Transverse colon (tissue), 4 donors: ENCODE results near the gene PTPN11. TPM values are rescaled to one million over a fixed set of nuclear protein-coding genes. Genes with fewer than 3 reads are reported as not detected.

Experiments
- DNase-seq: peaks from one replicate; pipeline ENCODE4 v3.0.0-alpha.2; 2019
- H3K27ac ChIP-seq, 4 donors: fragments of 200-600 bp; sonication (generic); 2 replicates each; pipeline ENCODE4 v1.5.1; 2016 to 2018; ENCODE audit warnings: inconsistent platforms in 4 of 4
- H3K27me3 ChIP-seq: fragments of 200-600 bp; sonication (generic); 2 replicates; pipeline ENCODE4 v1.5.1; 2017; ENCODE audit warnings: inconsistent platforms
- H3K36me3 ChIP-seq, 4 donors: fragments of 200-600 bp; sonication (generic); 2 replicates each; pipeline ENCODE4 v1.5.1; 2017 to 2019; ENCODE audit warnings: inconsistent platforms in 4 of 4
- H3K4me1 ChIP-seq, 4 donors: fragments of 200-600 bp; sonication (generic); 2 replicates each; pipeline ENCODE4 v1.5.1; 2017 to 2020; ENCODE audit warnings: inconsistent platforms in 4 of 4
- H3K4me3 ChIP-seq, 4 donors: fragments of 200-600 bp; sonication (generic); 1 replicate in 1 of 4; 2 replicates in 3 of 4; pipeline versions ENCODE4 v1.5.1 to v1.6.1; 2017 to 2019; ENCODE audit warnings: inconsistent platforms in 4 of 4
- H3K9me3 ChIP-seq, 2 donors: fragments of 200-600 bp; sonication (generic); 2 replicates each; pipeline ENCODE4 v1.5.1; 2017 to 2019; ENCODE audit warnings: inconsistent platforms in 2 of 2
- CTCF ChIP-seq, 5 experiments: fragments of 200-600 bp in 3 of 5; fragments of 450-650 bp in 2 of 5; sonication (generic) in 3 of 5; IDR thresholded peaks; 1 replicate in 2 of 5; 2 replicates in 3 of 5; pipeline ENCODE4 v1.5.1; 2016 to 2017; ENCODE audit warnings: antibody characterized with exemption in 5 of 5, inconsistent platforms in 3 of 5, mild to moderate bottlenecking in 2 of 5, moderate library complexity in 1 of 5
- EP300 ChIP-seq: sonication (generic); formaldehyde crosslinking; IDR thresholded peaks from one replicate; pipeline ENCODE4 v1.6.1; 2017; ENCODE audit warnings: antibody characterized with exemption, low read depth
- POLR2A ChIP-seq: fragments of 450-650 bp; IDR thresholded peaks from one replicate; pipeline ENCODE4 v1.6.1; 2016; ENCODE audit warnings: antibody characterized with exemption, mild to moderate bottlenecking, moderate library complexity
- POLR2AphosphoS5 ChIP-seq, 3 donors: sonication (generic); formaldehyde crosslinking; IDR thresholded peaks; one replicate each; pipeline ENCODE4 v1.6.1; 2016; ENCODE audit warnings: antibody characterized with exemption in 3 of 3
- WGBS, 2 donors: methylation state at CpG; one replicate each; pipeline ENCODE4 v1.1.5; 2018; ENCODE audit warnings: low coverage in 1 of 2; 5-methylcytosine and 5-hydroxymethylcytosine counted together
- in situ Hi-C, 4 donors: fragments of 200-750 bp; cut with MboI; loops; one replicate each; pipeline versions ENCODE4 v1.15.0 to v1.15.1; 2017; ENCODE audit warnings: low sequenced_read_pairs in 3 of 4, low pct_ligation_motif_present in 1 of 4, low pct_unique_long_range_greater_than_20kb in 1 of 4
- intact Hi-C: fragments of 100-400 bp; cut with DNase I; formaldehyde crosslinking; loops from one replicate; pipeline ENCODE4 v1.15.1; 2023; ENCODE audit warnings: low total_unique reads
- total RNA-seq, 4 donors: library from RNA; depleted of rRNA; stranded (reverse); fragments of >200 nt; gene quantifications; one replicate each; pipeline ENCODE4 v1.1.0, GENCODE V29; 2016

The PTPN11 gene
- total RNA-seq, 4 donors from 2014 or later, result 46.4 to 56.7 (median 50.3) TPM

- in situ Hi-C loops (no loop called here), intact Hi-C loops (no loop called here)
- H3K4me1 ChIP-seq, result no peaks in the 10 kb centered on the region
- no peak overlapping the region for H3K27ac ChIP-seq
- no peak for TF ChIP-seq POLR2AphosphoS5 (IDR thresholded peaks at IDR 0.05)
- no peak for TF ChIP-seq POLR2A
- TF ChIP-seq EP300, result no peak
- TF ChIP-seq CTCF (IDR thresholded peaks at IDR 0.05), result no peak
- 40 to 52% methylated on average over 1 to 2 of the region's 2 CpGs for WGBS, 2 donors
- no peaks in the 10 kb centered on the region for H3K9me3 ChIP-seq
- no peak overlapping the region for H3K4me3 ChIP-seq
- H3K27me3 ChIP-seq, result no peaks in the 10 kb centered on the region
- no peaks in the 10 kb centered on the region for H3K36me3 ChIP-seq
- DNase-seq, result no peak
Observed at GRCh38 chr12:112546996-112547395, 128.2 kb downstream of the PTPN11 start.

GRCh38 chr12:112549031-112549430 is 130.3 kb downstream of the PTPN11 start:
- in situ Hi-C loops (no loop called here), intact Hi-C loops (no loop called here)
- TF ChIP-seq EP300 (no peak), POLR2A (no peak), CTCF (IDR thresholded peaks at IDR 0.05) (no peak), POLR2AphosphoS5 (IDR thresholded peaks at IDR 0.05) (no peak)
- no peaks in the 10 kb centered on the region for H3K36me3 ChIP-seq
- no peak overlapping the region for H3K4me3 ChIP-seq
- DNase-seq, result no peak
- no peak overlapping the region for H3K27ac ChIP-seq
- WGBS, 2 donors, result 77% methylated on average over 5 of the region's 5 CpGs; no CpG with 5 or more reads in 1 of the 2 donors
- H3K4me1 ChIP-seq, result no peaks in the 10 kb centered on the region
- no peaks in the 10 kb centered on the region for H3K9me3 ChIP-seq
- no peaks in the 10 kb centered on the region for H3K27me3 ChIP-seq

- Histone ChIP-seq H3K36me3 (no peaks in the 10 kb centered on the region), H3K4me3 (no peak overlapping the region), H3K27ac (no peak overlapping the region), H3K4me1 (no peaks in the 10 kb centered on the region), H3K9me3 (no peaks in the 10 kb centered on the region), H3K27me3 (peaks cover 4% of the 10 kb centered on the region)
- no peak for DNase-seq
- whole genome bisulfite sequencing, 2 donors, result 65 to 67% methylated on average over 1 to 5 of the region's 5 CpGs
- TF ChIP-seq EP300 (no peak), CTCF (IDR thresholded peaks at IDR 0.05) (no peak), POLR2A (no peak), POLR2AphosphoS5 (IDR thresholded peaks at IDR 0.05) (no peak)
- in situ Hi-C loops, result no loop called here
- intact Hi-C loops, result no loop called here
Observed at GRCh38 chr12:112551681-112552080, 132.9 kb downstream of the PTPN11 start.

- H3K27ac ChIP-seq, result no peak overlapping the region
- TF ChIP-seq CTCF (IDR thresholded peaks at IDR 0.05) (no peak), POLR2AphosphoS5 (IDR thresholded peaks at IDR 0.05) (no peak), POLR2A (no peak), EP300 (no peak)
- in situ Hi-C loops (no loop called here), intact Hi-C loops (no loop called here)
- H3K27me3 ChIP-seq, result peaks cover 4% of the 10 kb centered on the region
- WGBS, 2 donors, result 80 to 81% methylated on average over 7 to 9 of the region's 9 CpGs
- no peak overlapping the region for H3K4me3 ChIP-seq
- no peaks in the 10 kb centered on the region for H3K4me1 ChIP-seq
- H3K36me3 ChIP-seq, result no peaks in the 10 kb centered on the region
- H3K9me3 ChIP-seq, result no peaks in the 10 kb centered on the region
- DNase-seq, result no peak
Observed at GRCh38 chr12:112555621-112556233, 137.0 kb downstream of the PTPN11 start.
